HepG2 (cell line): Measurements from ENCODE around the gene MAGI1. TPM values are rescaled to one million over a fixed set of nuclear protein-coding genes. Genes with fewer than 3 reads are reported as not detected.

ENCODE experiments used
- ATAC-seq: fragments of 200-7000 bp; cut with Tn5 transposase; 3 replicates; pipeline ENCODE4 v1.9.1; 2020; ENCODE audit warnings: mild to moderate bottlenecking, moderate library complexity
- BruUV-seq: library from RNA; stranded (reverse); fragments of 400-500 nt; replicated peaks from 2 replicates; lab custom pipeline; 2021; lab: Mats Ljungman, UMichigan
- CTCF ChIA-PET: fragments of 300-600 bp; formaldehyde crosslinking; extraction: SDS; loops from one replicate; lab custom pipeline; 2021; ENCODE audit warnings: low total read pairs, inconsistent platforms, low intra/inter-chr PET ratio; lab: Yijun Ruan, JAX
- POLR2A ChIA-PET: fragments of 350-600 bp; sonication (Branson Sonifier 250); formaldehyde crosslinking; loops from one replicate; lab custom pipeline; 2020; ENCODE audit warnings: antibody characterized with exemption, inconsistent platforms; lab: Yijun Ruan, JAX
- DNase-seq: peaks from one replicate; pipeline ENCODE4 v3.0.0-alpha.2; 2015; ENCODE audit warnings: low spot score
- FAIRE-seq: peaks from 3 replicates; lab custom pipeline; 2011; peaks lifted over from hg19 to GRCh38; lab: Jason Lieb, UNC
- H2AFZ ChIP-seq: one replicate; pipeline ENCODE4 v1.6.1; 2011; ENCODE audit warnings: low read length, inconsistent platforms
- H3K27ac ChIP-seq: fragments of 300-600 bp; 3 replicates; pipeline ENCODE4 v1.8.0; 2011; ENCODE audit warnings: mixed run types, mild to moderate bottlenecking, mixed read lengths, low read length, inconsistent platforms; ENCODE audit not compliant: insufficient read depth; ENCODE audit errors: extremely low read length
- H3K27me3 ChIP-seq, 2 experiments: fragments of 200-600 bp in 1 of 2; 2 replicates in 1 of 2; 3 replicates in 1 of 2; pipeline versions ENCODE4 v1.6.0 to v1.8.0; 2011; ENCODE audit warnings: low read length in 2 of 2, mild to moderate bottlenecking in 2 of 2, moderate library complexity in 2 of 2, inconsistent platforms in 1 of 2; ENCODE audit not compliant: insufficient read depth in 2 of 2, control insufficient read depth in 1 of 2
- H3K36me3 ChIP-seq, 2 experiments: fragments of 200-600 bp in 1 of 2; replicated peaks in 1 of 2; 2 replicates in 1 of 2; 3 replicates in 1 of 2; pipeline versions ENCODE4 v1.5.1 to v1.8.0; 2011; ENCODE audit warnings: low read length in 2 of 2, inconsistent platforms in 1 of 2; ENCODE audit not compliant: insufficient read depth in 2 of 2, control insufficient read depth in 1 of 2
- H3K4me1 ChIP-seq: 2 replicates; pipeline ENCODE4 v1.5.1; 2012; ENCODE audit warnings: low read length, inconsistent platforms; ENCODE audit not compliant: insufficient read depth
- H3K4me2 ChIP-seq: 2 replicates; pipeline ENCODE4 v1.6.0; 2011; ENCODE audit warnings: low read depth, low read length, inconsistent platforms
- H3K4me3 ChIP-seq, 3 experiments: fragments of 200-600 bp in 1 of 3; sonication (generic), shearing (Covaris generic) in 1 of 3; replicated peaks in 1 of 3; 2 replicates each; pipeline ENCODE4 v1.5.1; 2011 to 2016; ENCODE audit warnings: low read length in 3 of 3, inconsistent platforms in 2 of 3, low read depth in 2 of 3, mild to moderate bottlenecking in 2 of 3, control low read depth in 1 of 3, mixed read lengths in 1 of 3; ENCODE audit not compliant: insufficient read depth in 1 of 3
- H3K79me2 ChIP-seq: one replicate; pipeline ENCODE4 v1.6.1; 2011; ENCODE audit warnings: low read length, inconsistent platforms; ENCODE audit not compliant: insufficient read depth
- H3K9ac ChIP-seq: 2 replicates; pipeline ENCODE4 v1.6.0; 2011; ENCODE audit warnings: mild to moderate bottlenecking, low read depth, low read length, inconsistent platforms; ENCODE audit not compliant: insufficient read depth
- H3K9me3 ChIP-seq: 2 replicates; pipeline ENCODE4 v1.5.1; 2012; ENCODE audit warnings: mild to moderate bottlenecking, low read length
- H4K20me1 ChIP-seq: 2 replicates; pipeline ENCODE4 v1.6.0; 2011; ENCODE audit warnings: inconsistent platforms, mild to moderate bottlenecking, low read length, moderate library complexity; ENCODE audit not compliant: insufficient read depth
- BORCS8-MEF2B ChIP-seq: sonication (generic); formaldehyde crosslinking; IDR thresholded peaks from 2 replicates; pipeline ENCODE4 v1.8.0; 2022; ENCODE audit warnings: mild to moderate bottlenecking, missing genetic modification reagents
- DMAP1 ChIP-seq: IDR thresholded peaks from 2 replicates; pipeline ENCODE4 v1.6.1; 2016
- HOMEZ ChIP-seq: IDR thresholded peaks from 2 replicates; pipeline ENCODE4 v1.6.1; 2016; ENCODE audit warnings: low read depth
- MYPOP ChIP-seq: sonication (generic); formaldehyde crosslinking; IDR thresholded peaks from 2 replicates; pipeline ENCODE4 v1.8.1; 2023; ENCODE audit warnings: mild to moderate bottlenecking, moderate library complexity, missing genetic modification reagents
- RXRA ChIP-seq: sonication (generic); formaldehyde crosslinking; IDR thresholded peaks from 2 replicates; pipeline ENCODE4 v1.5.1; 2020; ENCODE audit warnings: missing genetic modification reagents
- SIN3A ChIP-seq: IDR thresholded peaks from 2 replicates; pipeline ENCODE4 v1.6.1; 2011; ENCODE audit warnings: low read depth, mild to moderate bottlenecking, control low read depth, low read length, borderline replicate concordance
- TBX2 ChIP-seq: sonication (generic); formaldehyde crosslinking; IDR thresholded peaks from 2 replicates; pipeline ENCODE4 v1.5.0; 2020; ENCODE audit warnings: missing genetic modification reagents, mild to moderate bottlenecking, borderline replicate concordance
- THAP11 ChIP-seq: IDR thresholded peaks from 2 replicates; pipeline ENCODE4 v1.6.1; 2016; ENCODE audit warnings: missing biosample characterization, missing genetic modification reagents
- WGBS: methylation state at CpG from one replicate; pipeline ENCODE4 v1.1.6; 2017; ENCODE audit warnings: low lambda C conversion rate; 5-methylcytosine and 5-hydroxymethylcytosine counted together
- in situ Hi-C: cut with HindIII; loops from 2 replicates; pipeline ENCODE4 v1.10.0; 2017; ENCODE audit warnings: low pct_unique_long_range_greater_than_20kb; ENCODE audit not compliant: extremely low pct_ligation_motif_present
- intact Hi-C: fragments of 100-400 bp; cut with micrococcal nuclease; formaldehyde crosslinking; loops from one replicate; pipeline ENCODE4 v1.10.0; 2022; ENCODE audit not compliant: unreplicated experiment
- polyA plus RNA-seq, 8 experiments: library from polyadenylated mRNA; depleted of rRNA in 3 of 8; stranded (reverse) in 7 of 8; unstranded in 1 of 8; fragments of >200 nt; fragmentation: Illumina TruSeq in 4 of 8; extraction: Trizol in 4 of 8; gene quantifications; 2 replicates each; pipeline versions ENCODE4 v1.2.1 to v1.2.3, GENCODE V29; 2011 to 2016; ENCODE audit warnings: low read depth in 4 of 8, missing spikeins in 1 of 8, mixed read lengths in 1 of 8; ENCODE audit not compliant: insufficient read depth in 1 of 8
- total RNA-seq, 5 experiments: library from RNA; depleted of rRNA; stranded (reverse); fragments of >200 nt; fragmentation: Illumina TruSeq; extraction: Trizol; gene quantifications; 2 replicates each; pipeline ENCODE4 v1.2.3, GENCODE V29; 2016; ENCODE audit warnings: low read depth in 1 of 5
- TF ChIP-seq, protein P1 (sequence below): sonication (generic); IDR thresholded peaks from 2 replicates; pipeline ENCODE4 v1.6.1; 2016; ENCODE audit warnings: low read depth, borderline replicate concordance
- TF ChIP-seq, protein P2 (sequence below): IDR thresholded peaks from 2 replicates; pipeline ENCODE4 v1.4.0; 2020; ENCODE audit warnings: mild to moderate bottlenecking, missing genetic modification reagents
- TF ChIP-seq, protein P3 (sequence below): sonication (generic); formaldehyde crosslinking; IDR thresholded peaks from 2 replicates; pipeline ENCODE4 v1.5.1; 2020; ENCODE audit warnings: missing genetic modification reagents, mild to moderate bottlenecking, borderline replicate concordance

The MAGI1 gene
- total and polyA plus RNA-seq, 2 of the 13 experiments (the other 11 are each of a cell fraction or from before 2014, with no cell fraction given): 22.2 to 26.0 TPM

- peak; percentile 40; the same call in 1 of the 2 replicates for TF ChIP-seq TBX2
- TF ChIP-seq, all 625 proteins: peak for 56
These were observed 1.3 kb downstream of the MAGI1 start (continued) for GRCh38 chr3:66037330-66037985.

GRCh38 chr3:66036586-66037148, 2.1 kb downstream of the MAGI1 start:
- Histone ChIP-seq H2AFZ (no peak overlapping the region), H3K9me3 (no peaks in the 10 kb centered on the region), H3K27ac (peak overlapping the region; percentile 98), H3K36me3 (0 out of 5 replicates have a peak, but pooled peaks cover 0 to 1% of the 10 kb centered on the region in 2 experiments), H3K4me3 (peak overlapping the region; percentile 85 to 97 (median 92)), H4K20me1 (peaks cover 16% of the 10 kb centered on the region), H3K79me2 (peaks cover 63% of the 10 kb centered on the region), H3K9ac (peak overlapping the region; percentile 82), H3K4me1 (peaks cover 52% of the 10 kb centered on the region), H3K4me2 (peak overlapping the region; percentile 99), H3K27me3 (no peaks in the 10 kb centered on the region; a peak in 1 of 5 replicates)
- in situ Hi-C loops: no loop called here
- no peak for FAIRE-seq
- intact Hi-C loops: loop anchor here (5.0 to 10.0 kb wide), 3 partner anchors 34 to 249 kb away; no protein-coding TSS in a partner anchor
- BruUV-seq: no TSS peak
- ChIA-PET POLR2A (interaction anchor here (1.1 to 2.7 kb wide), 4 partner anchors 9 to 184 kb away, joined by 3 to 8 read pairs (median 5); partner anchors contain the start of gene SLC25A26), CTCF (no interaction called here)
- no peak for ATAC-seq
- 6% methylated on average over 9 of the region's 9 CpGs for WGBS
- no peak for DNase-seq
- TF ChIP-seq, protein P1, sequence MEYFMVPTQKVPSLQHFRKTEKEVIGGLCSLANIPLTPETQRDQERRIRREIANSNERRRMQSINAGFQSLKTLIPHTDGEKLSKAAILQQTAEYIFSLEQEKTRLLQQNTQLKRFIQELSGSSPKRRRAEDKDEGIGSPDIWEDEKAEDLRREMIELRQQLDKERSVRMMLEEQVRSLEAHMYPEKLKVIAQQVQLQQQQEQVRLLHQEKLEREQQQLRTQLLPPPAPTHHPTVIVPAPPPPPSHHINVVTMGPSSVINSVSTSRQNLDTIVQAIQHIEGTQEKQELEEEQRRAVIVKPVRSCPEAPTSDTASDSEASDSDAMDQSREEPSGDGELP: peak; percentile 61; the same call in 1 of the 2 replicates
- 0 out of 2 replicates have a peak, but pooled peaks have one; percentile 3 for TF ChIP-seq MYPOP
- 0 out of 2 replicates have a peak, but pooled peaks have one; percentile 11 for TF ChIP-seq DMAP1 (CRISPR knock-in tag)
- TF ChIP-seq SIN3A: peak; percentile 21; the same call in 1 of the 2 replicates
- TF ChIP-seq, protein P2, sequence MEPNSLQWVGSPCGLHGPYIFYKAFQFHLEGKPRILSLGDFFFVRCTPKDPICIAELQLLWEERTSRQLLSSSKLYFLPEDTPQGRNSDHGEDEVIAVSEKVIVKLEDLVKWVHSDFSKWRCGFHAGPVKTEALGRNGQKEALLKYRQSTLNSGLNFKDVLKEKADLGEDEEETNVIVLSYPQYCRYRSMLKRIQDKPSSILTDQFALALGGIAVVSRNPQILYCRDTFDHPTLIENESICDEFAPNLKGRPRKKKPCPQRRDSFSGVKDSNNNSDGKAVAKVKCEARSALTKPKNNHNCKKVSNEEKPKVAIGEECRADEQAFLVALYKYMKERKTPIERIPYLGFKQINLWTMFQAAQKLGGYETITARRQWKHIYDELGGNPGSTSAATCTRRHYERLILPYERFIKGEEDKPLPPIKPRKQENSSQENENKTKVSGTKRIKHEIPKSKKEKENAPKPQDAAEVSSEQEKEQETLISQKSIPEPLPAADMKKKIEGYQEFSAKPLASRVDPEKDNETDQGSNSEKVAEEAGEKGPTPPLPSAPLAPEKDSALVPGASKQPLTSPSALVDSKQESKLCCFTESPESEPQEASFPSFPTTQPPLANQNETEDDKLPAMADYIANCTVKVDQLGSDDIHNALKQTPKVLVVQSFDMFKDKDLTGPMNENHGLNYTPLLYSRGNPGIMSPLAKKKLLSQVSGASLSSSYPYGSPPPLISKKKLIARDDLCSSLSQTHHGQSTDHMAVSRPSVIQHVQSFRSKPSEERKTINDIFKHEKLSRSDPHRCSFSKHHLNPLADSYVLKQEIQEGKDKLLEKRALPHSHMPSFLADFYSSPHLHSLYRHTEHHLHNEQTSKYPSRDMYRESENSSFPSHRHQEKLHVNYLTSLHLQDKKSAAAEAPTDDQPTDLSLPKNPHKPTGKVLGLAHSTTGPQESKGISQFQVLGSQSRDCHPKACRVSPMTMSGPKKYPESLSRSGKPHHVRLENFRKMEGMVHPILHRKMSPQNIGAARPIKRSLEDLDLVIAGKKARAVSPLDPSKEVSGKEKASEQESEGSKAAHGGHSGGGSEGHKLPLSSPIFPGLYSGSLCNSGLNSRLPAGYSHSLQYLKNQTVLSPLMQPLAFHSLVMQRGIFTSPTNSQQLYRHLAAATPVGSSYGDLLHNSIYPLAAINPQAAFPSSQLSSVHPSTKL (CRISPR knock-in tag): no peak; the same call in 1 of the 2 replicates
- TF ChIP-seq BORCS8-MEF2B: peak; percentile 14; the same call in 1 of the 2 replicates
- TF ChIP-seq, protein P3, sequence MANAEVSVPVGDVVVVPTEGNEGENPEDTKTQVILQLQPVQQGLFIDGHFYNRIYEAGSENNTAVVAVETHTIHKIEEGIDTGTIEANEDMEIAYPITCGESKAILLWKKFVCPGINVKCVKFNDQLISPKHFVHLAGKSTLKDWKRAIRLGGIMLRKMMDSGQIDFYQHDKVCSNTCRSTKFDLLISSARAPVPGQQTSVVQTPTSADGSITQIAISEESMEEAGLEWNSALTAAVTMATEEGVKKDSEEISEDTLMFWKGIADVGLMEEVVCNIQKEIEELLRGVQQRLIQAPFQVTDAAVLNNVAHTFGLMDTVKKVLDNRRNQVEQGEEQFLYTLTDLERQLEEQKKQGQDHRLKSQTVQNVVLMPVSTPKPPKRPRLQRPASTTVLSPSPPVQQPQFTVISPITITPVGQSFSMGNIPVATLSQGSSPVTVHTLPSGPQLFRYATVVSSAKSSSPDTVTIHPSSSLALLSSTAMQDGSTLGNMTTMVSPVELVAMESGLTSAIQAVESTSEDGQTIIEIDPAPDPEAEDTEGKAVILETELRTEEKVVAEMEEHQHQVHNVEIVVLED (CRISPR knock-in tag): no peak
- TF ChIP-seq THAP11 (CRISPR knock-in tag): peak; percentile 4; the same call in 1 of the 2 replicates
- TF ChIP-seq HOMEZ (CRISPR knock-in tag): no peak
- 0 out of 2 replicates have a peak, but pooled peaks have one; percentile 18 for TF ChIP-seq RXRA
